CD14-positive monocyte (primary cell): ENCODE results near the gene KCNG2. TPM values are rescaled to one million over a fixed set of nuclear protein-coding genes. Genes with fewer than 3 reads are reported as not detected.

ENCODE experiments used
- DNase-seq, 3 donors: peaks; one replicate each; pipeline ENCODE4 v3.0.0-alpha.2; 2011 to 2022
- H2AFZ ChIP-seq: 2 replicates; pipeline ENCODE4 v1.6.0; 2012; ENCODE audit warnings: mild to moderate bottlenecking, low read depth, low read length, inconsistent platforms; ENCODE audit not compliant: insufficient read depth, poor library complexity, severe bottlenecking
- H3K27ac ChIP-seq, 2 donors: 1 replicate in 1 of 2; 2 replicates in 1 of 2; pipeline ENCODE4 v1.5.1; 2012 to 2013; ENCODE audit warnings: low read length in 2 of 2, control low read depth in 1 of 2, inconsistent platforms in 1 of 2, low read depth in 1 of 2, mild to moderate bottlenecking in 1 of 2
- H3K27me3 ChIP-seq, 2 donors: one replicate each; pipeline versions ENCODE4 v1.6.0 to v1.6.1; 2011 to 2013; ENCODE audit warnings: low read length in 2 of 2; ENCODE audit not compliant: control insufficient read depth in 2 of 2, insufficient read depth in 2 of 2
- H3K36me3 ChIP-seq, 2 donors: replicated peaks in 1 of 2; 1 replicate in 1 of 2; 2 replicates in 1 of 2; pipeline versions ENCODE4 v1.5.1 to v1.6.1; 2012 to 2013; ENCODE audit warnings: low read length in 2 of 2, control low read depth in 1 of 2, inconsistent platforms in 1 of 2, mild to moderate bottlenecking in 1 of 2; ENCODE audit not compliant: insufficient read depth in 2 of 2, control insufficient read depth in 1 of 2
- H3K4me1 ChIP-seq, 2 donors: 1 replicate in 1 of 2; 2 replicates in 1 of 2; pipeline versions ENCODE4 v1.5.1 to v1.6.1; 2012 to 2013; ENCODE audit warnings: low read length in 2 of 2, control low read depth in 1 of 2, inconsistent platforms in 1 of 2, mild to moderate bottlenecking in 1 of 2, moderate library complexity in 1 of 2; ENCODE audit not compliant: insufficient read depth in 2 of 2, control insufficient read depth in 1 of 2
- H3K4me2 ChIP-seq: replicated peaks from 2 replicates; pipeline ENCODE3; 2012; ENCODE audit warnings: low read length, moderate library complexity, mild to moderate bottlenecking; ENCODE audit not compliant: poor library complexity, severe bottlenecking; ENCODE audit errors: extremely low read depth
- H3K4me3 ChIP-seq, 3 experiments: fragments of 200-600 bp in 1 of 3; sonication (generic) in 1 of 3; replicated peaks in 1 of 3; 1 replicate in 2 of 3; 2 replicates in 1 of 3; pipeline ENCODE4 v1.5.1; 2011 to 2013; ENCODE audit warnings: low read length in 3 of 3, mild to moderate bottlenecking in 3 of 3, control low read depth in 2 of 3, low read depth in 2 of 3, inconsistent platforms in 1 of 3, moderate library complexity in 1 of 3
- H3K79me2 ChIP-seq: 2 replicates; pipeline ENCODE4 v1.6.0; 2012; ENCODE audit warnings: mild to moderate bottlenecking, control low read depth, inconsistent platforms, low read length, moderate library complexity; ENCODE audit not compliant: insufficient read depth
- H3K9ac ChIP-seq: 2 replicates; pipeline ENCODE4 v1.6.0; 2017; ENCODE audit warnings: low read length, mild to moderate bottlenecking; ENCODE audit not compliant: insufficient read depth, poor library complexity, severe bottlenecking
- H3K9me3 ChIP-seq, 2 donors: replicated peaks in 1 of 2; 1 replicate in 1 of 2; 2 replicates in 1 of 2; pipeline versions ENCODE4 v1.5.1 to v1.6.1; 2012 to 2013; ENCODE audit warnings: low read length in 2 of 2, control low read depth in 1 of 2; ENCODE audit not compliant: control insufficient read depth in 1 of 2, insufficient read depth in 1 of 2
- H4K20me1 ChIP-seq: 2 replicates; pipeline ENCODE4 v1.6.0; 2012; ENCODE audit warnings: mild to moderate bottlenecking, low read length, control low read depth, moderate library complexity; ENCODE audit not compliant: insufficient read depth
- H3K27ac Mint-ChIP-seq, 7 donors: one replicate each; pipeline ENCODE4 v1.8.0; 2020; ENCODE audit warnings: mild to moderate bottlenecking in 7 of 7, mixed read lengths in 7 of 7, moderate library complexity in 6 of 7, inconsistent platforms in 2 of 7
- H3K27me3 Mint-ChIP-seq, 3 donors: one replicate each; pipeline ENCODE4 v1.8.0; 2021 to 2022; ENCODE audit warnings: low read depth in 3 of 3, mild to moderate bottlenecking in 3 of 3, mixed read lengths in 3 of 3, moderate library complexity in 3 of 3, inconsistent platforms in 1 of 3
- H3K36me3 Mint-ChIP-seq, 2 donors: one replicate each; pipeline ENCODE4 v1.8.0; 2020; ENCODE audit warnings: mixed read lengths in 2 of 2, inconsistent platforms in 1 of 2, mild to moderate bottlenecking in 1 of 2
- H3K4me1 Mint-ChIP-seq: one replicate; pipeline ENCODE4 v1.8.0; 2020; ENCODE audit warnings: mild to moderate bottlenecking, mixed read lengths
- H3K4me3 Mint-ChIP-seq, 2 donors: one replicate each; pipeline ENCODE4 v1.8.0; 2020; ENCODE audit warnings: mild to moderate bottlenecking in 2 of 2, mixed read lengths in 2 of 2, moderate library complexity in 1 of 2
- H3K9me3 Mint-ChIP-seq, 7 donors: one replicate each; pipeline ENCODE4 v1.8.0; 2020 to 2022; ENCODE audit warnings: mixed read lengths in 7 of 7, mild to moderate bottlenecking in 6 of 7, moderate library complexity in 6 of 7, inconsistent platforms in 2 of 7
- CTCF ChIP-seq: fragments of 200-600 bp; IDR thresholded peaks from one replicate; pipeline ENCODE4 v1.8.0; 2022; ENCODE audit warnings: antibody characterized with exemption, mild to moderate bottlenecking
- WGBS: methylation state at CpG from one replicate; pipeline ENCODE4 v1.1.5; 2013; ENCODE audit warnings: missing lambda C conversion rate; ENCODE audit not compliant: insufficient coverage; 5-methylcytosine and 5-hydroxymethylcytosine counted together
- intact Hi-C, 2 donors: fragments of 100-400 bp; cut with micrococcal nuclease; formaldehyde crosslinking; loops; one replicate each; pipeline versions ENCODE4 v1.15.0 to v1.15.1; 2023
- polyA plus RNA-seq, 3 donors: library from polyadenylated mRNA; depleted of rRNA in 1 of 3; unstranded in 2 of 3; stranded (reverse) in 1 of 3; fragments of 300-500 nt in 2 of 3; fragments of >200 nt in 1 of 3; fragmentation: Illumina TruSeq in 2 of 3; gene quantifications; 1 replicate in 2 of 3; 2 replicates in 1 of 3; pipeline ENCODE4 v1.2.3, GENCODE V29; 2012 to 2021

Gene KCNG2
- polyA plus RNA-seq, 3 donors = 0.04 TPM; not detected in 2

GRCh38 chr18:79869591-79870300 is 72.0 kb downstream of the KCNG2 start:
- TF ChIP-seq CTCF = no peak
- Histone ChIP-seq H3K9ac (no peak overlapping the region), H3K79me2 (no peaks in the 10 kb centered on the region), H3K9me3 (peaks cover 0 to 29% of the 10 kb centered on the region in 2 donors), H3K4me1 (no peaks in the 10 kb centered on the region), H3K4me3 (no peak overlapping the region), H2AFZ (no peak overlapping the region), H4K20me1 (no peaks in the 10 kb centered on the region), H3K36me3 (no peaks in the 10 kb centered on the region), H3K27me3 (no peaks in the 10 kb centered on the region), H3K4me2 (no peak overlapping the region), H3K27ac (no peak overlapping the region)
- H3K4me1 Mint-ChIP-seq = peaks cover 4% of the 10 kb centered on the region
- no peaks in the 10 kb centered on the region for H3K36me3 Mint-ChIP-seq
- DNase-seq = no peak
- peaks cover 0 to 3% (median 3%) of the 10 kb centered on the region in 3 donors for H3K27me3 Mint-ChIP-seq
- WGBS = 88% methylated on average over 30 of the region's 32 CpGs
- no peak overlapping the region for H3K27ac Mint-ChIP-seq
- no peak overlapping the region for H3K4me3 Mint-ChIP-seq
- peaks cover 3 to 19% (median 14%) of the 10 kb centered on the region in 7 donors for H3K9me3 Mint-ChIP-seq
- intact Hi-C loops = no loop called here

GRCh38 chr18:79870301-79871025 is 72.7 kb downstream of the KCNG2 start:
- intact Hi-C loops = no loop called here
- no peak for TF ChIP-seq CTCF
- Mint-ChIP-seq H3K4me3 (no peak overlapping the region), H3K27me3 (peaks cover 0 to 3% (median 3%) of the 10 kb centered on the region in 3 donors), H3K9me3 (peaks cover 3 to 19% (median 14%) of the 10 kb centered on the region in 7 donors), H3K27ac (no peak overlapping the region), H3K36me3 (no peaks in the 10 kb centered on the region), H3K4me1 (peaks cover 4% of the 10 kb centered on the region)
- Histone ChIP-seq H3K36me3 (no peaks in the 10 kb centered on the region), H3K27ac (no peak overlapping the region), H3K9me3 (peaks cover 0 to 29% of the 10 kb centered on the region in 2 donors), H3K4me2 (no peak overlapping the region), H3K27me3 (no peaks in the 10 kb centered on the region), H3K9ac (no peak overlapping the region), H4K20me1 (no peaks in the 10 kb centered on the region), H3K79me2 (no peaks in the 10 kb centered on the region), H3K4me1 (no peaks in the 10 kb centered on the region), H3K4me3 (no peak overlapping the region), H2AFZ (no peak overlapping the region)
- no peak for DNase-seq
- 58% methylated on average over 17 of the region's 19 CpGs for WGBS
